ENCODE measurements around the gene RARRES1. TPM values are rescaled to one million over a fixed set of nuclear protein-coding genes. Genes with fewer than 3 reads are reported as not detected.

The RARRES1 gene
- total RNA-seq, 1 donor from 2014 or later = 0.95 TPM

DNA sequence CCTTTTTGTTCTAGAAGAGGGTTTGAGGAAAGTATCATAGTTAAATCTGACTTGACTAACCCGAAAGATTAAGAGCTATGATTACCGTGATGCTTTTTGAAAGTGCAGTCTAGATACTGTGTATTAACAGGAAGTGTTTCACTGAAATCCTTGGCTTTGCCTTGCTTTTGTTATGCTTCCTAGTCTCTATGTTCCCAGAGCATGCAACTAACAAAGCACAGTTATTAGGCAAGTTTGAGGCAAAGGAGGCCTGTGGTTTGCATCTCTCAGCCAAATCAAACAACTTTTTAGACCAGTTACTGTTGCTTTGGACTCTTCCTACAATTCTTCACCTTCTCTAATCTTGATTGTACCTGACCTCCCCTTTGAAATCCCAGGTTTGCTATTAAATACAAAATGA, 63.8 kb downstream of the RARRES1 start:
- Mint-ChIP-seq H3K4me1 (ENCODE audit: low read depth) (peaks cover 9% of the 10 kb centered on the region), H3K27ac (ENCODE audit: unreplicated experiment) (no peak overlapping the region), H3K9me3 (ENCODE audit: low read depth) (no peaks in the 10 kb centered on the region), H3K27me3 (ENCODE audit: low read depth) (no peaks in the 10 kb centered on the region), H3K36me3 (ENCODE audit: low read depth) (peaks cover 14% of the 10 kb centered on the region), H3K4me3 (ENCODE audit: unreplicated experiment) (no peak overlapping the region)
- TF ChIP-seq, protein P1, sequence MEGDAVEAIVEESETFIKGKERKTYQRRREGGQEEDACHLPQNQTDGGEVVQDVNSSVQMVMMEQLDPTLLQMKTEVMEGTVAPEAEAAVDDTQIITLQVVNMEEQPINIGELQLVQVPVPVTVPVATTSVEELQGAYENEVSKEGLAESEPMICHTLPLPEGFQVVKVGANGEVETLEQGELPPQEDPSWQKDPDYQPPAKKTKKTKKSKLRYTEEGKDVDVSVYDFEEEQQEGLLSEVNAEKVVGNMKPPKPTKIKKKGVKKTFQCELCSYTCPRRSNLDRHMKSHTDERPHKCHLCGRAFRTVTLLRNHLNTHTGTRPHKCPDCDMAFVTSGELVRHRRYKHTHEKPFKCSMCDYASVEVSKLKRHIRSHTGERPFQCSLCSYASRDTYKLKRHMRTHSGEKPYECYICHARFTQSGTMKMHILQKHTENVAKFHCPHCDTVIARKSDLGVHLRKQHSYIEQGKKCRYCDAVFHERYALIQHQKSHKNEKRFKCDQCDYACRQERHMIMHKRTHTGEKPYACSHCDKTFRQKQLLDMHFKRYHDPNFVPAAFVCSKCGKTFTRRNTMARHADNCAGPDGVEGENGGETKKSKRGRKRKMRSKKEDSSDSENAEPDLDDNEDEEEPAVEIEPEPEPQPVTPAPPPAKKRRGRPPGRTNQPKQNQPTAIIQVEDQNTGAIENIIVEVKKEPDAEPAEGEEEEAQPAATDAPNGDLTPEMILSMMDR (IDR thresholded peaks at IDR 0.05) = no peak
- DNase-seq (ENCODE audit: low spot score) = no peak

DNA sequence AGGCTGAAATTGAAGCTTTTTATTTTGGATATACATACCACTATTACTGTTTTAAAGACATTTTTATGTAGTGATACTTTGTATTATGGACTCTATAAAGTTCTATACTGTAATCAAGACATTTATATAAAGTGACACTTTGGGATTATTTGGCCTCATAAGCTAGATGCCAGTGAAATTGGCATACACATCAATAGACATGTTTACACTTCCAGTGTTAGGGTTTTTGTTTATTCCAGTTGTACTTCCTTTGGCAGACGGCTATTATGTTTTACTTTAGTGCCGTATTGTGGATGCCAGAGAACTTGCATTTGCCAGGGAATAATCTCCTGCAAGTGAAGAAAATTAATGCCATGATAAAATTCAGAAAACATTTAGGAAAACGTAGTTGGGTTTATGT, 65.8 kb downstream of the RARRES1 start:
- TF ChIP-seq, protein P1 (IDR thresholded peaks at IDR 0.05) = no peak
- H3K4me3 Mint-ChIP-seq (ENCODE audit: unreplicated experiment) = no peak overlapping the region
- DNase-seq (ENCODE audit: low spot score) = no peak
- no peak overlapping the region for H3K27ac Mint-ChIP-seq (ENCODE audit: unreplicated experiment)
- no peaks in the 10 kb centered on the region for H3K4me1 Mint-ChIP-seq (ENCODE audit: low read depth)
- H3K36me3 Mint-ChIP-seq (ENCODE audit: low read depth) = peaks cover 14% of the 10 kb centered on the region
- no peaks in the 10 kb centered on the region for H3K27me3 Mint-ChIP-seq (ENCODE audit: low read depth)
- no peaks in the 10 kb centered on the region for H3K9me3 Mint-ChIP-seq (ENCODE audit: low read depth)

DNA sequence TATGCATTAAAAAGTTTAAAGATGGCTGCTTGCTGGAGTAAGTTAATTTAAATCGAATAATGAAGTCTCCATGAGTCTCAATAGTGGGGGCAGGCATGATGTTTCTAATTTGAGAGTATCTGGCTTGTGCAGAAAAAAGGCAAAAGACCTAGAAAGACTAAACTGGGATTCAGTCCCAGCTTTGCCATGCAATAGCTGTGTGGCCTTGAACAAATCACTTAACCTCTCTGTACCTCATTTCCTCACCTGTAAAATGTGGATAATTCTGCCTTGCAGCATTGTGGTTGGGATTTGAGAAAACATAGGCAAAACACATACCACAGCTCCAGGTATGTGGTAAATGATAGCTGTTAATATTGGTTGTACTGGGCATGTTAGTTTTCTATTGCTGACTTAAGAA, 68.4 kb downstream of the RARRES1 start:
- no peak for DNase-seq (ENCODE audit: low spot score)
- TF ChIP-seq, protein P1 (IDR thresholded peaks at IDR 0.05) = no peak
- H3K36me3 Mint-ChIP-seq (ENCODE audit: low read depth) = peaks cover 12% of the 10 kb centered on the region

DNA sequence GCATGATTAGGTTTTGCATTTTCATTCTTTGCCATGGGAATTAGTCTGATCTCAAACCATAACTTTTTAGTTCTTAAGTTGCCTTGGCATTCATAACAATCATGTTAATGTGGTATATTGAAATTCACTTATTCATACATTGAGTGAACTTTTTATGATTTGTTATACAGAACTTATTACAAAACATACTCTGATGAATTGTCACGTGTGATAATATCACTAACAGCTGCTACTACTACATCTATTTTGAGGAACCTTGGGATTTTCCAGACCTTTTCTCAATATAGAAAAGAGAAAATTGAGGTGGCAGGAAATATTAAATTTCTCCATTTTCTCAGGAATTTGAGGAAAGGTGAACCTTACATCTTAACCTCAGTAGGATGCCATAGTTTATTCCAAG, 69.0 kb downstream of the RARRES1 start:
- Mint-ChIP-seq H3K27me3 (ENCODE audit: low read depth) (no peaks in the 10 kb centered on the region), H3K4me3 (ENCODE audit: unreplicated experiment) (no peak overlapping the region), H3K9me3 (ENCODE audit: low read depth) (no peaks in the 10 kb centered on the region), H3K4me1 (ENCODE audit: low read depth) (peaks cover 6% of the 10 kb centered on the region), H3K27ac (ENCODE audit: unreplicated experiment) (no peak overlapping the region), H3K36me3 (ENCODE audit: low read depth) (peaks cover 7% of the 10 kb centered on the region)
- no peak for DNase-seq (ENCODE audit: low spot score)
- TF ChIP-seq, protein P1 (IDR thresholded peaks at IDR 0.05) = no peak

More for the DNA sequence above, 68.4 kb downstream of the RARRES1 start:
- Mint-ChIP-seq H3K4me1 (ENCODE audit: low read depth) (peaks cover 6% of the 10 kb centered on the region), H3K4me3 (ENCODE audit: unreplicated experiment) (no peak overlapping the region), H3K27ac (ENCODE audit: unreplicated experiment) (no peak overlapping the region), H3K9me3 (ENCODE audit: low read depth) (no peaks in the 10 kb centered on the region), H3K27me3 (ENCODE audit: low read depth) (no peaks in the 10 kb centered on the region)

DNA sequence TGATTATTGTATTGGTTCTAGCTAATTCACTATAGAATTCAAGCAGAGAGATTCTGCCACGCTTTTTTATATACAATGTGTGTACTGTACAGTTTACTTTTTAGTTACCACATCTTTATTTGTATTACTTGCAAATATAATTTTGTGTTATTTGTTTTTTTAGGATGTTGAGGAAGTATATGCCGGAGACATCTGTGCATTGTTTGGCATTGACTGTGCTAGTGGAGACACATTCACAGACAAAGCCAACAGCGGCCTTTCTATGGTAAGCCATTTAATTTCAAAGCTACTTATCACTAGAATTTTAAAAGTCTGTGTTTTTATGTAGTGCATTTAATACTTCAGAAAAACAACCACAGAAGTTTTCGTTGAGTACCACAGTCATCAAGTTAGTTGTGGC, 71.5 kb downstream of the RARRES1 start:
- no peak for DNase-seq (ENCODE audit: low spot score)
- TF ChIP-seq, protein P1 (IDR thresholded peaks at IDR 0.05) = no peak
- H3K9me3 Mint-ChIP-seq (ENCODE audit: low read depth) = no peaks in the 10 kb centered on the region
- H3K36me3 Mint-ChIP-seq (ENCODE audit: low read depth) = peaks cover 13% of the 10 kb centered on the region
- H3K27ac Mint-ChIP-seq (ENCODE audit: unreplicated experiment) = no peak overlapping the region
- peaks cover 6% of the 10 kb centered on the region for H3K4me1 Mint-ChIP-seq (ENCODE audit: low read depth)
- no peak overlapping the region for H3K4me3 Mint-ChIP-seq (ENCODE audit: unreplicated experiment)
- no peaks in the 10 kb centered on the region for H3K27me3 Mint-ChIP-seq (ENCODE audit: low read depth)

Data from chondrocyte (in vitro differentiated cells).